ENCODE data around the gene FAM110C.
"Not testable (repeated sequence)": the region's sequence is repeated elsewhere in the genome, so short reads cannot be mapped to it uniquely, and the experiment has no call there.

FAM110C gene

DNA sequence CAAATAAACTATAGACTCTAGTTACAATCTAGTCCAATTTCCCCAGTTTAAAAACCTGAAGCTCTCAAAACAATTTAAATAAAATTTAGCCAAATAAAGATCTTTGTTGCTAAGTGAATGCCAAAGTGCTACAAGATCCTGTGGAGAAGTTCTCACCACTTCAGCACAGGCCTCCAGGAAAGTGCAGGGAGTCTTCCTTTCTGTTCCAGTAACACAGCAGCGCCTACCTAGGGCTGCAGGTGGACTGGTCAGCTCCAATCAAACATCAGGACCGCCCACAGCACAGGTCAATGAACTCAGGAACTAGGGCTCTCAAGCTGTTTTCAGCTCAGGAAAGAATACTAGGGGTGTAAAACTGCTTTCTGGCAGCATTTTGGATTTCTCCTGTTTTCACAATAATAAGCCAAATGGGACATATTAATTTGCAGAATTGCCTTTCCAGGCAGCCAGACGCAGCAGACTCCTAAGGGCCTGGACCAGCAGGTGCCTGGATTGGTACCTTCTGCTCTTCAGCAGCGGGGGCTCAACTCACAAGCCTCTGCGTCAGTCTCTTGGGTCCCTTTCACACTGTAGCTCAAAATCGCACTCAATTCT, 1.5 kb downstream of the FAM110C start:
- DNase-seq = peak in 1 of 51 donors; percentile 43

DNA sequence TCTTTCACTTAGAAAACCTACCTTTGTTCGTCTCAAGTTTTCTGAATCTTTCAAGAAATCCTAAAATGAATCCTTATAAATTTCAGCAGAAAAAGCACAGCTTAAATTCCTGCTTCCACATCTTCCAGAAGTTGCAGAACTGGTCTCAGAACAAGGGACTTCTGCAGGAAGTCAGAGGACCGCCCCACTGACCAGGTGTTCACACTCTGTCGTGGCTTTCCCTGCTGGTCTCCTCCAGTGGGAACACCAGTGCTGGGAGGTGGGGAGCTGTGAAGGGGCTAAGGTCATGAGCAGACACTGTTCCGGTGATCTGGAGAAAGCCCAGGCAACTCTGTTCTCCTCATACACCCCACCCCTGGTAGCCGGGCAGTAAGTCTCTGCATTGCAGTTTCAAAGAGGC, 3.5 kb downstream of the FAM110C start:
- DNase-seq = no peak

DNA sequence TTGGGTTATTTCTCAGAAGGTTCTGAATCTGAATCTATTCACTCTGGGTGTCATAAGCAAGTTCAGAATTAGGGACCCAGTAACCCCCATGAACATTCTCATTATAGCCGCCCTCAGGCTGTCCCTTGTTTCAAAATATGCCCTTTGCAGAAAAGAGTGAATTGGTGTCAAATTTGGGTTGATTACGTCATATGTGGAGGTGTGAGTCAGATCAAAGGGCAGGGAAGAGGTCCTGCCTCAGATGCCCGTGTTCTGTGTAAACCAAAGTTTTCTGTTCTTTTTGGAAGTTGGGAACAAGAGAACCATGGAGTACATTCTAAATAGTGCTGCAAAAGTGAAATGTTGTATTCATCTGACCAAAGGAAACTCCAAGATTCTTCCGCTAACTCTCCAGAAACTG, 5.8 kb downstream of the FAM110C start:
- no peak for DNase-seq

DNA sequence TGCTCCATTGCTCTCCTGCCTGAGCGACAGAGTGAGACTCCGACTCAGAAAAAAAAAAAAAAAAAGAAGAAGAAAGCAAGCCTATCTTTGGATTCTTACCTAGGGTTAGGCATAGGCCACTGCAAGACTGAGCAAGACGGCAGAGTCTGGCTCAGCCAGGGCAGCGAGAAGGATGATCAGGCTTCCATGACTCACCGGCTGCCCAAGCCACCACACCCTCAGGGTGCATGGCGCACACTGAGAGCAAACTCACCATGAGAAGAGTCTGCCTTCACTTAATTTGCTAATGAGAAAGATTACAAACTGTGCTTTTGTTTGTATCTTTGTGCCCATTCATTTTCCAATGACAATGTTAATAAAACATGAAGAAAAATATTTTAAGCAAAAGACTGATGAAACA, 8.2 kb downstream of the FAM110C start:
- no peak for DNase-seq

DNA sequence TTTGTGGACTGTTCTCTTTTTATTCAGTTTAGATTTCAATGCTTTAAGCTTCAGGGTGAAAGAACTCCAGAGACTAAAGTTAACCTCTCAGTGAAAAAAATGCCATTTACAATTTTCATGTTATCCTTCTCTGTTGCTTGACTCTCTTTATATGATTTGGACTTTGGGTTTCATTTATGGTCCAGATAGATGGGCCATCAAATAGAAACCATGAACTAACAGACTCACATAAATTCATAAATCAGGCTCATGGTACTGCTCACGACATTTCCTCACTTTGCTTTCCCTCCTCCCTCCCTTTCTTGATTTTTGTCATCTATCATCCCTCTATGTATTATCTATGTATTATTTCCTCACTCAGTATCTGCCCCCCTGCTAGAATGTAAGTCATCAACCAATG, 10.0 kb downstream of the FAM110C start:
- no peak for DNase-seq

DNA sequence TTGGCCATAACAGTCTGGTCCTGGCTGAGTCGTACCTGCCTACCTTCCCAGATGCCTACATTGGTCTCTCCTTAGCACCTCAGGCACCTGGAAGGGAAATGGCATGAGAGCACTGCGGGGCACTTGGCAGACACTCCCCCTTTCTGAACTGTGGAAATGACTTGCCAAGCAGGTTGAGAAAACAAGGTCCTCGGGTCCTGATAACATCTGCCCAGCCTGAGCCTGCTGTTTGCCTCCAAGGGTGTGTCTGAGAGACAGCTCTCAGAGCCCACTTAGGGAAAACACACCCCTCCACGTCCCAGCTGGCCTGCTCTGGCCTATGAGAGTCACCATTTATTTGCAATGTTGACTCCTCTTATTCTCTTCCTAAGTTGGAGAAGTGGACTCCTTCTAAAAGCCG, 10.5 kb downstream of the FAM110C start:
- DNase-seq = no peak

DNA sequence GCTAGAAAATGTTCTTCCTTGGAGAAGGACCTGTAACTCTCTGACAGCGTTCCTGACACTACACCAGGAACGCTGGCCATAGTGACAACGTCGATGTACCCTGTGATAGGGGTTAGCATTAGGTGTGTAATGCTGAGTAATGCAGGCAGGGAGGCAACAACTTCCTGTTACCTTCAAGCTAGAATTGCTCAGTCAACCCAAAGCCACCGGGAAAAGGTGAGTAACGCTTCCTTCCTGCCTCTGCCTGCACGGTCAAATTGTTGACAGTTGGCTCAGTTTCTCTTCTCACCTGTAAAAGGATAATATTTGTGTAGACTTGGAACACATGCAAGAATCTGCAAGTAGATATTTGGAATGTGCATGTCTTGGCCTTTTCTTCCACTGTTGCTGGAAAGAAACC, 12.7 kb downstream of the FAM110C start:
- DNase-seq = no peak

DNA sequence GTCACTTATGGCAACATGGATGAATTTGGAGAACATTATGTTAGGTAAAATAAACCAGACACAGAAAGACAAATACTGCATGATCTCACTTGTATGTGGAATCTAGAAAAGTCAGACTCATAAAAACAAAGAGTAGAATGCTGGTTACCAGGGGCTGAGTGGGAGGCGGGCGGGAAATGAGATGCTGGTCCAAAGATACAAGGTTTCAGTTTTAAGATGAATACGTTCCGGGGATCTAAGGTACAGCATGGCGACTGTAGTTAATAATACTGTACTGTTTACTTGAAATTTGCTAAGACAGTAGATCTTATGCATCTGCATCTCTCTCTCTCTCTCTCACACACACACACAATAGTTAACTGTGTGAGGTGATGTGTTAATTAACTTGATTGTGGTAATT, 14.2 kb downstream of the FAM110C start:
- DNase-seq = no peak

DNA sequence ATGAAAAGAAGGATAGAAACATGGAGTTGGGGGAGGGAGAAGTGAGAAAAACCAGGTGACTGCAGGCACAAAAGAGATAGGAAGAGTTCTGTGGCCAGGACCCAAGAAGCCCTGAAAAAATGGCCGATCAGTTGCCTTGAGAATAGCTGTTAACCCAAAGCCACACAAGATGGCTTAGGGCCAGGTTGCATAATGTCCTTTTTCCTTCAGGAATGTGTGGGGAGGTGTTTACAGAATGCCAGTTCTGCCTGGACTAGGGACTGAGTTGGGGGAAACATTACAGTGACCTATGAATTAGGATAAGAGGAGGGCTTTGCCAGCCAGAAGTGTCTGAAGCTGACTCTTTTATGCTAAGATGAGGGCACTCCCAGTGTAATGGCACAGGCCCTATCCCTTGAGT, 17.1 kb downstream of the FAM110C start:
- no peak for DNase-seq

DNA sequence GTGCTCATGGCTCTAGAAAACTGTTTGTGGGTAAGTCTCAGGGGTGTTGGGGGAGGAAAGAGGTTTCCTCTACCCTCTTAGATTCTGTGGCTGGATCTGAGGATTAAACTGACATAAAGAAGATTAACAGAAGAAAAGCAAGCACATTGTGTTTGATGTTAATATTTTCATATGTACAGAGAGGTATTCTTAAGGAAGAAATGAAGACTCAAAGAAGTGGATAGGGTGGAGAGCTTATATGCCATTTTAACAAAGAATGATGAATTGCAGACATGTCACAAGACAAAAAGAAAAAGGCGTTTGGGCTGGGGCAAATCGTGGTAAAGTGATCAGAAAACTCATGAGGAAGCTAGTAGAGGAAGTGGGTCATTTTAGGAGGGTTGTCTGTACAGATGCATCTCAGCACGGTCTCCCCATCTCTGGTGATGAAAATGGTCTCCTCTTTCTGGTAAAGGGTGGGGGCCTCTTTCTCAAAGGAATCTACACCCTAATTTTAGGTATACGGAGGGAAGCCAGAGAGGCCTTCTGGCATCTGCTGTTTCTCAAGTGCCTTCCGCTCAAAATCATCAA, 17.8 kb downstream of the FAM110C start:
- DNase-seq = no peak

DNA sequence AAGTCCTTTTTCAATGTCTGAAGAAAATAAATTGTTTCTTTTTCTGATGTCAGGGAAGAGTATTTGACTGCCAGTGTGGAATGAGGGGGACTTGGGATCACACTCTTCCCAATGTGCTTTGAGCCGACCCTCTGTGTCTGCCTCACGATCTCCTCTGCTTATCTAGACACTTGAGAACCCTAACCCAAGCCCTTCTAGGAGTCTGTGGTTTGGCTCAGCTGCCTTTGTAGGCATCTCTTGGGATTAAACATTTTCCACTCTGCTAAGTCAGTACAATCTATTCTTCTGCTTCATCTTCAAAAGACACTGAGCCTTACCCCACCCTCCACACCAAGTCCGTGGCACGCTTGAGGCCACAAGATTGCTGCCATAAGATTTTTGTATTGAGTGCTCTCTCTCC, 19.4 kb downstream of the FAM110C start:
- DNase-seq = no peak

DNA sequence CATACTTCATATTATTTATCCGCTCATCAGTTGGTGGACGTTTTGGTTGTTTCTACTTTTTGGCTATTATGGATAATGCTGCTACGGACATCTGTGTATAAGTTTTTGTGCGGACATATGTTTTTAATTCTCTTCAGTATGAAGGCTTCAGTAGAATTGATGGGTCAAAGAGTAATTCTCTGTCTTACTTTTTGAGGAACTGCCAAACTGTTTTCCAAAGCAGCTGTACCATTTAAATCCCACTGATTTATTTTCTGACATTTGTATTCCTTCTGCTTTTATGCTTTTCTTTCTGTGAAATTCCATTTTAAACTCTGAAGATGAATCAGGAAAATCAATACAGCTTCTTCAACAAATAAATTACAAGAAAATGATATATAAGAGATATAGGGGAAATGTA, 20.8 kb downstream of the FAM110C start:
- no peak for DNase-seq

DNA sequence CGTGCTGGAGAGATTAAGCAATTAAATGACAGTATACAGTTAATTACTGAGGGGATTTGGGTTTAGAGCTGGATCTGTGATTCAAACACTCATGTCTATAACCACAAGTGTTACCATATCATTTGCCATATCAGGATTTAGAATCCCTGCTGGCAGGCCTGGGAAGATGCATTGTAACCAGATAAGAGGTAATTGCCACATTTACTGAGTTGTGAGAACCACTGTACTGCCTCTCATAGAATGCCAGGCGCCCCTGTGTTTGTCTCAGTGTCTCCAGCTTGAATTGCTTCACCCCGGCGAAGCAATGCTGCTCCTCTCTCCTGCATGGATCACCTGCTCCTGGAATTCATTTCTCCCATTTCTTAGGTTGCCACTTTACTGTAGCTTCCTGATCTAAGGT, 21.7 kb downstream of the FAM110C start:
- not testable (repeated sequence) for DNase-seq

DNA sequence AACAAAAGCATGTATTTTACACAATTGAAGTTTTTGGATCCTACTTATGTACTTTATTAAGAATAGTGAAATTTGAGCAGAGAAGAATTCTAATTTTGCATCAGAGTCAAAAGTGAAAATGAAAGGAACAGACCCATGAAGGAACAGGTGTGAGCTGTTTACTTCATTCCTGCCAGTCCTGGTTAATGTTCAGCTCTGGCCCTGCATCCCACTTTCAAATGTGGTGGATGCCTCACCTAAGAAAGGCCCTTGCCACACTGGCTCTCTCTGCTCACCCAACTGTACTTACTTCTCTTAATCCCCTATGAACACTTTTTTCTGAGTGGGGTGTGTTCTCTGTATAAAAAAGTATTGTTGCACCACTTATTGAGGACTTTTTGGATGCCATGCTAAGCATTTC, 22.2 kb downstream of the FAM110C start:
- DNase-seq = no peak

DNA sequence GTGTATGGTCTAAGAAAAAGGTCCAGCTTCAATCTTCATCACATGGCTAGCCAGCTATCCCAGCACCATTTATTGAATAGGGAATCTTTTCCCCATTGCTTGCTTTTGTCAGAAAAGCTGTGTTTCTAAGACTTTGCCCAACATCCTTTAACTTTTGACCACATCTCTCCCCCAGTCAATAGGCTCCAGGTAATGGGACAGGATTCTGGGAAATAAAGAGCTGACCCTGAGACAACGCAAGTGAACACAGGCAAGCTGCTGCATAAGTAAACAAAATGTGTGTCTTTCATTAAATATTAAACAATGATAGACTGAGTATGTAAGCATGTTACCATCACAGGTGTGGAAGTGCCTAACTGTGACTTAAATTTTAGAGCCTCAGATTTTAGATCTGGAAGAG, 23.0 kb downstream of the FAM110C start:
- no peak for DNase-seq

DNA sequence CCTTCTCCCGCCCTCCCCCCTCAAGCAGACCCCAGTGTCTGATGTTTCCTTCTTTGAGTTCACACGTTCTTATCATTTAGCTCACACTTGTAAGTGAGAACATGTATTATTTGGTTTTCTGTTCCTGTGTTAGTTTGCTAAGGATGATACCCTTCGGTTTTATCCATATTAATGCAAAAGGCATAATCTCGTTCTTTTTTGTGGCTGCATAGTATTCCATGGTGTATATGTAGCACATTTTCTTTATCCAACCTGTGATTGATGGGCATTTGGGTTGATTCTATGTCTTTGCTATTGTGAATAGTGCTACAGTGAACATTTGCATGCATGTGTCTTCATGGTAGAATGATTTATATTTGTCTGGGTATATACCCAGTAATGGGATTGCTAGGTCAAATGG, 24.1 kb downstream of the FAM110C start:
- not testable (repeated sequence) for DNase-seq

DNA sequence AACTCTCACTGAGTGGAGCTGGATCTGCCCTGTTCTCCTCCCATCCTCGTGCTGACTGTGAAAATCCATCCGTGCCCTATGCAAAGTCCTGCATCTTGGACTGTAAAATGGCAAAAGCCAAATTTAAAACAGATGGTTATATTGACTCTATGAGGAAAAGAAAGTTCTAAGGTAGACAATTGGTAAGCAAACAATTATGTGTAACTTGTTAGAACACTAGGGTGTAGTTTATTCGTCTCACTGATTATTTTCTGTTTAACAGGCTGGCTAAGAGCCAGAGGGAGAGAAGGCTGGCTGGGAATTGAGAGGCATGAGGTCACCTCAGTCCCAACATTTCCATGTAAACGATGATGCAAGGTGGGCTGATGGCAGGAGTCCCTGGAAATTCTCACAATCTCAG, 26.0 kb downstream of the FAM110C start:
- DNase-seq = not testable (repeated sequence)

DNA sequence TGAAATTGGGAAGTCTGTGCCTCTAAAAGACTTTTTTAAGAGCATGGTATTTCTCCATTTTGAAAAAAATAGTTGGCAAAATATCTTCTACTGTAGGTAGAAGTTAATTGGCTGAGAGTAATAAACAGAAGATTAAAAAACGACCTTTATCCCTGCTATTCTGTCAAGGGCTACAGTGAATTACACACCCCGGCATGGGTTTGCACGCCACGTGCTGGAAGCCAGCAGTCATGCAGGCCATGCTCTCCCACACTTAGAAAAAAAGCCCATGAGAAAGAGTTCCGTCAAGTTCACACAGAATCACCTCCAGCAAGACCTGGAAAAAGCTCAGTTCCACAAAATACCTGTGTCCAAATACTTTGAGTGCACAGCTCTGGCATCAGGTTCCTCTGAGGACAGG, 26.8 kb downstream of the FAM110C start:
- DNase-seq = no peak

DNA sequence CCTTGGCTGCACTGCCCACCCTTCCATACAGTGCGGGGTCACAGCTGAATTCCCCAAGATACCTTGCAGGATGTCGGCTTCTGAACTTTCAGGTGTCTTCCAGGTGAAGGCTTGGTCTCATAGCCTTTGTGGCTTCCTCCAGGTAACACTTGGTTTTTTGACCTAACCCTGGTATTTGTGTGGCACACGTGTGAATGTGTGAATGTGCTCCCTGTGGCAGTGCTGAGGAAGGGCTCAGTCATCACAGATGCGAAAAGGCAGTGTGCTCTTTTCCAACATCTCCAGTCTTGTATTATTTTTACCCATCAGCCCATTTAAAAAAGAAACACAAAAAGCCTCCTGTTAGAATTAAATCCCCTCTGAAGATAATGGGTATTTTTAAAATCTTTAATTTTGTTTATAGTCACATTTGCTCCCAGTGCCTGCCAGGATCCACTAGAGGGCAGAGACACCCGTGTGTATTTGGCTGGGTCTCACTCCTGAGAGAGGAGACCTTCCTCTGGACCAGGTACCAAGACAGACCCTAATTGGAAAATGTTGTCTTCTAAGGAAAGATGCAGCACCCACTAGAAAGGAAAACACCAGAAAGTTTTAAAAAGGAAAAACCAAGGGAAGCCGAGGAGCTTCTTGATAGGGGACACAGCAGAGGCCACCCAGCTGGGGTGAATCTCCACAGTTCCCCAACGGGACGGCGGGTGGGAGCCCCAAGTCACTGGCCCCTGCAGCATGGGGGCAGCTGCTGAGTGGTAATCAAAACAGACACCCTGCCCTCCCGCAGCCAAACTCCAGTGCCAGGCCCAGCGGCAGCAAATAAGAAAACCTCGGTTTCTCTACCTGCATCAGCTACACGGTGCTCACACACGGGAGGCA, 27.7 kb downstream of the FAM110C start:
- DNase-seq = no peak

DNA sequence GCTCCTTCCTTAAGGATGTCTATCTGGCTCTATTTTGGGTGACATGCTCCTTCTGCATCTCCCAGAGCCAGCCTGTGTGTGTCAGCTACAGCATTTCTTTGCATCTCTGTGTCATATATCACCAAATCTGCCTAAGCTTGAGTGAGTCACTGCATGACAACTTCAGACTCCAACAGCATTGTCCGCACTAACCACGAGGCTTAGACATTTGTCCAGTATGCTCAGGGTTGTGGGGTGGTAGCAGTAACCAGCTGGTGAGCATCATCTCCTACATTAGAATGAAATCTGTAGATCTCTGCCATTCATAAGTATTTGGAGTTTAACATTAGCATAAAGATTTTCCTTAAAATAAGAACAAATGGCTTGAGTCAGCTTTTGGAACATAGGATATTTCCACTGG, 30.4 kb downstream of the FAM110C start:
- DNase-seq = not testable (repeated sequence)

DNA sequence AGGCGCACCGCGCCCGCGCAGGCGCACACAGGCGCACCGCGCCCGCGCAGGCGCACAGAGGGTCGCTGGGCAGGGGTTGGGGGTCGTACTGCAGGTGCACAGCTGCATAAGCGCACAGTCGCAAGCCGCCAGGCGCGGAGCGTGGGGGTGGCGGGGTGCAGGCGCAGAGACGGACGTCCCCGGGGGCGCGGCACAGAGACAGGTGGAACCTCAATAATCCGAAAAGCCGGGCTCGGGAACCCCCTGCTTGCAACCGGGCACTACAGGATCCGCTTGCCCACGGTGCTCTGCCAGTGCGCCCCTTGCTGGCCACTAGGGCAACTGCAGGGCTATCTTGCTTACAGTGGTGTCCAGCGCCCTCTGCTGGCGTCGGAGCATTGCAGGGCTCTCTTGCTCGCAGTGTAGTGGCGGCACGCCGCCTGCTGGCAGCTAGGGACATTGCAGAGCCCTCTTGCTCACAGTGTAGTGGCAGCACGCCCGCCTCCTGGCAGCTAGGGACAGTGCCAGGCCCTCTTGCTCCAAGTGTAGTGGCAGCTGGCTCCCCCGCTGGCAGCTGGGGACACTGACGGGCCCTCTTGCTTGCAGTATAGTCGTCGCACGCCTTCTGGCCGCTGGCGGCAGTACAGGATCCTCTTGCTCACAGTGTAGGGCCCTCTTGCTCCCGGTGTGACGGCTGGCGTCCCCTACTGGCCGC, 34.9 kb downstream of the FAM110C start:
- peak in 8 of 51 donors; percentile 2 to 38 (median 12) for DNase-seq

DNA sequence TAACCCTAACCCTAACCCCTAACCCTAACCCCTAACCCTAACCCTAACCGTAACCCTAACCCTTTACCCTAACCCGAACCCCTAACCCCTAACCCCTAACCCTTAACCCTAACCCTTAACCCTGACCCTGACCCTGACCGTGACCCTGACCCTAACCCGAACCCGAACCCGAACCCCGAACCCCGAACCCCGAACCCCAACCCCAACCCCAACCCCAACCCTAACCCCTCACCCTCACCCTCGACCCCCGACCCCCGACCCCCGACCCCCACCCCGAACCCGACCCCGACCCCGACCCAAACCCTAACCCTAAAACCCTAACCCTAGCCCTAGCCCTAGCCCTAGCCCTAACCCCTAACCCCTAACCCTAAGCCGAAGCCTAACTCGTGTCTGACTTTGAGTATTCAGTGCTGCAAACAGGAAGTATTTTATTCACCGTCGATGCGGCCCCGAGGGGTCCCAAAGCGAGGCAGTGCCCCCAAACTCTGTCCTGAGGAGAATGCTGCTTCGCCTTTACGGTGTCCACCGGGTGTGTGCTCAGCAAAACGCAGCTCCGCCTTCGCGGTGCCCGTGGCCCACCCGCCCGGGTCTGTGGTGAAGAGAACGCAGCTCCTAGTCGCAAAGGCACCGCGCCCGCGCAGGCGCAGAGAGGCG, 36.0 kb downstream of the FAM110C start:
- DNase-seq = peak in 1 of 51 donors; percentile 3
